OCI-LY3 (cell line): Measurements from ENCODE around the gene CPB1.

Experiments used
- CTCF ChIP-seq: fragments of 200-600, 300-600 bp; sonication (generic); IDR thresholded peaks from 2 replicates; pipeline ENCODE4 v1.5.1; 2014; ENCODE audit warnings: antibody characterized with exemption, low read length, low read depth
- EZH2phosphoT487 ChIP-seq: fragments of 200-600 bp; shearing (Covaris generic); IDR thresholded peaks from 2 replicates; pipeline ENCODE4 v1.6.1; 2018; ENCODE audit warnings: antibody characterized with exemption, mixed run types, low read depth

GRCh38 chr3:148845756-148846395 is 18.3 kb downstream of the CPB1 start:
- TF ChIP-seq CTCF: no peak
- TF ChIP-seq EZH2phosphoT487: no peak
